GM21619 (cell line): ENCODE results near the gene SLC6A18.

ENCODE experiments used
- ATAC-seq: cut with Tn5 transposase; IDR thresholded peaks from one replicate; pipeline ENCODE4 v1.9.1; 2021; ENCODE audit not compliant: unreplicated experiment

The SLC6A18 gene

GRCh38 chr5:1203311-1203967 lies 21.7 kb upstream of the SLC6A18 start:
- no peak for ATAC-seq

- ATAC-seq: no peak
Observed at GRCh38 chr5:1203968-1204692, 21.1 kb upstream of the SLC6A18 start.

- ATAC-seq: no peak
Observed at GRCh38 chr5:1204693-1205242, 20.4 kb upstream of the SLC6A18 start.

GRCh38 chr5:1205255-1206180 lies 19.7 kb upstream of the SLC6A18 start:
- ATAC-seq: no peak

GRCh38 chr5:1206521-1207412 lies 18.4 kb upstream of the SLC6A18 start:
- ATAC-seq: no peak

- no peak for ATAC-seq
Observed at GRCh38 chr5:1207555-1207954, 17.6 kb upstream of the SLC6A18 start.

GRCh38 chr5:1208221-1208742 lies 16.9 kb upstream of the SLC6A18 start:
- no peak for ATAC-seq

- ATAC-seq: no peak
Observed at GRCh38 chr5:1208743-1209488, 16.3 kb upstream of the SLC6A18 start.

GRCh38 chr5:1209489-1209852 lies 15.7 kb upstream of the SLC6A18 start:
- no peak for ATAC-seq

- ATAC-seq: no peak
Observed at GRCh38 chr5:1209896-1210776, 15.0 kb upstream of the SLC6A18 start.

- ATAC-seq: no peak
Observed at GRCh38 chr5:1210832-1211251, 14.3 kb upstream of the SLC6A18 start.

GRCh38 chr5:1211701-1212100 lies 13.5 kb upstream of the SLC6A18 start:
- no peak for ATAC-seq

- no peak for ATAC-seq
Observed at GRCh38 chr5:1212271-1212670, 12.9 kb upstream of the SLC6A18 start.

- no peak for ATAC-seq
Observed at GRCh38 chr5:1212881-1213280, 12.3 kb upstream of the SLC6A18 start.

GRCh38 chr5:1213508-1214162 lies 11.5 kb upstream of the SLC6A18 start:
- no peak for ATAC-seq

- ATAC-seq: no peak
Observed at GRCh38 chr5:1214163-1214935, 10.8 kb upstream of the SLC6A18 start.

- ATAC-seq: no peak
Observed at GRCh38 chr5:1214936-1215220, 10.3 kb upstream of the SLC6A18 start.
